ENCODE results near the gene CLMN. TPM values are rescaled to one million over a fixed set of nuclear protein-coding genes. Genes with fewer than 3 reads are reported as not detected.

Gene CLMN
- total RNA-seq, 1 experiment from 2014 or later = 33.4 TPM

- TF ChIP-seq CTCF (IDR thresholded peaks at IDR 0.05 in 2 of 3, conservative IDR thresholded peaks at IDR 0.05 in 1 of 3; ENCODE audit: borderline replicate concordance in 1 of 3, insufficient read depth in 1 of 3, low read depth in 2 of 3, low read length in 2 of 3) (no peak), EGR1 (IDR thresholded peaks at IDR 0.05; ENCODE audit: low read depth) (no peak), ELF1 (IDR thresholded peaks at IDR 0.05; ENCODE audit: borderline replicate concordance, low read depth) (no peak), JUND (IDR thresholded peaks at IDR 0.05) (no peak)
Measured at GRCh38 chr14:95155045-95155444, 164.7 kb downstream of the CLMN start (continued).

DNA sequence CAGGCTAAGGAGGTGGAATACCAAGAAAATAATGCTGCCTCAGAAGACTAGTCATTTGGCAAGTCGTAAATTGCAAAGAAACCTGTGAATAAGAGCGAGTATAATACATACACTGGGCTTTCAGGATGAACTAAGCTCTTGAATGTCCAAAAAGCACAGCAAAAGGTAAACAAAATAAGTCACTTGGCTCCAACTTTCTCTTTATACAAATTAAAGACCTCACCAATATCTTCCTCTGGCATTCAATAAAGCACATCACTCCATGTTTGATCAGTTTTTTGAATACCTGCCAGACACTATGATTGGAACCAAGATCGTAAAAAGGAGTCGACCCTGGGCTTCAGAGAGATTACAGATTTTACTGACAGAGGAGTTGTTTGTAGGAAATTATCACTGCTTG, 165.8 kb downstream of the CLMN start:
- H4K20me1 ChIP-seq (ENCODE audit: insufficient read depth) = peaks cover 7% of the 10 kb centered on the region; the same call in 1 of the 2 replicates

More for the DNA sequence above, 165.8 kb downstream of the CLMN start:
- CTCF ChIA-PET = no interaction called here
- TF ChIP-seq CEBPB (IDR thresholded peaks at IDR 0.05; ENCODE audit: low read depth) (no peak), EZH2phosphoT487 (IDR thresholded peaks at IDR 0.05; ENCODE audit: borderline replicate concordance) (no peak), YY1 (IDR thresholded peaks at IDR 0.05; ENCODE audit: extremely low read depth, insufficient replicate concordance, low read depth, low read length) (no peak), SRF (IDR thresholded peaks at IDR 0.05; ENCODE audit: low read depth) (no peak), ZFX (IDR thresholded peaks at IDR 0.05) (no peak), SP1 (IDR thresholded peaks at IDR 0.05; ENCODE audit: low read depth) (no peak)
- no peak overlapping the region for H3K4me2 ChIP-seq (ENCODE audit: low read length)
- no TSS peak for BruUV-seq (replicated peaks)
- peaks cover 80% of the 10 kb centered on the region for H3K79me2 ChIP-seq (ENCODE audit: insufficient read depth, low read length)
- H3K4me1 ChIP-seq (ENCODE audit: control insufficient read depth in 1 of 2, insufficient read depth in 2 of 2, low read length in 2 of 2) = peaks cover 10 to 19% of the 10 kb centered on the region in 2 experiments; a peak in 3 of 4 replicates
- POLR2A ChIA-PET = no interaction called here
- H3K9me2 ChIP-seq (ENCODE audit: insufficient read depth) = no peaks in the 10 kb centered on the region
- H3K27ac ChIP-seq (ENCODE audit: low read depth, low read length) = no peak overlapping the region
- no peaks in the 10 kb centered on the region for H3K36me3 ChIP-seq (ENCODE audit: control insufficient read depth in 1 of 2, insufficient read depth in 2 of 2, low read length in 2 of 2)
- no peak overlapping the region for H2AFZ ChIP-seq (ENCODE audit: low read depth, low read length, poor library complexity, severe bottlenecking)
- no peaks in the 10 kb centered on the region for H3K9me3 ChIP-seq (ENCODE audit: control insufficient read depth in 1 of 2, insufficient read depth in 1 of 2, low read depth in 1 of 2, low read length in 2 of 2)
- intact Hi-C loops (cut with micrococcal nuclease) = loop anchor here (10.0 kb wide), 1 partner anchor 381 kb away; the partner anchor contains the start of gene GLRX5
- no peaks in the 10 kb centered on the region for H3K27me3 ChIP-seq (ENCODE audit: insufficient read depth, low read length)
- no peak for DNase-seq (ENCODE audit: low read depth, low spot score)
- H3K4me3 ChIP-seq (replicated peaks in 1 of 2; ENCODE audit: low read depth in 1 of 2, low read length in 2 of 2) = no peak overlapping the region
- no peak overlapping the region for H3K9ac ChIP-seq (ENCODE audit: low read length)
- RAD21 ChIA-PET (ENCODE audit: low non-redundant PET in 1 of 2, low total read pairs in 2 of 2, uncharacterized antibody in 2 of 2, unreplicated experiment in 2 of 2) = no interaction called here
- ATAC-seq = no peak
